ENCODE results near the gene RMDN3.

RMDN3 gene

DNA sequence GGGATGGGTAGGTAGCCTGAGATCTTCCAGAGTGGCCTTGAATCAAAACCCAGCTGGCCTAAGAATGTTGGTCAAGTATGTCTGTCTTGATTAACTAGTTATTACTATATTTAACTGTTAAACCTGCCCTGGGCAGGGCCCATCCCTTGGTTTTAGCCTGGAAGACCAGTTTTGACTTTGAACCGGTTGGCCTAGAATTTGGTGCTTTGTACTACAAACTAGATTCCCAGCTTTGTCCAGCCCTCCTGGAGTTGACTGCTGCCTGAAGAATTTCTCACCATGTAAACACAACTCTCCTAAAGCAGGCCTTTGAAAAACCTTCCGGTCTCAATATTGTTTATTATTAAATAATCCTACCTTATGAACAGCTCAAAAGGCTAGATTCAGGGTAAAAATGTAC, 30.8 kb upstream of the RMDN3 start:
- TF ChIP-seq, protein P1, sequence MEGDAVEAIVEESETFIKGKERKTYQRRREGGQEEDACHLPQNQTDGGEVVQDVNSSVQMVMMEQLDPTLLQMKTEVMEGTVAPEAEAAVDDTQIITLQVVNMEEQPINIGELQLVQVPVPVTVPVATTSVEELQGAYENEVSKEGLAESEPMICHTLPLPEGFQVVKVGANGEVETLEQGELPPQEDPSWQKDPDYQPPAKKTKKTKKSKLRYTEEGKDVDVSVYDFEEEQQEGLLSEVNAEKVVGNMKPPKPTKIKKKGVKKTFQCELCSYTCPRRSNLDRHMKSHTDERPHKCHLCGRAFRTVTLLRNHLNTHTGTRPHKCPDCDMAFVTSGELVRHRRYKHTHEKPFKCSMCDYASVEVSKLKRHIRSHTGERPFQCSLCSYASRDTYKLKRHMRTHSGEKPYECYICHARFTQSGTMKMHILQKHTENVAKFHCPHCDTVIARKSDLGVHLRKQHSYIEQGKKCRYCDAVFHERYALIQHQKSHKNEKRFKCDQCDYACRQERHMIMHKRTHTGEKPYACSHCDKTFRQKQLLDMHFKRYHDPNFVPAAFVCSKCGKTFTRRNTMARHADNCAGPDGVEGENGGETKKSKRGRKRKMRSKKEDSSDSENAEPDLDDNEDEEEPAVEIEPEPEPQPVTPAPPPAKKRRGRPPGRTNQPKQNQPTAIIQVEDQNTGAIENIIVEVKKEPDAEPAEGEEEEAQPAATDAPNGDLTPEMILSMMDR (conservative IDR thresholded peaks at IDR 0.05; ENCODE audit: low read depth, low read length) = no peak
- no peak overlapping the region for H3K4me3 ChIP-seq (ENCODE audit: low read length)
- no peak for DNase-seq (ENCODE audit: low read depth)

DNA sequence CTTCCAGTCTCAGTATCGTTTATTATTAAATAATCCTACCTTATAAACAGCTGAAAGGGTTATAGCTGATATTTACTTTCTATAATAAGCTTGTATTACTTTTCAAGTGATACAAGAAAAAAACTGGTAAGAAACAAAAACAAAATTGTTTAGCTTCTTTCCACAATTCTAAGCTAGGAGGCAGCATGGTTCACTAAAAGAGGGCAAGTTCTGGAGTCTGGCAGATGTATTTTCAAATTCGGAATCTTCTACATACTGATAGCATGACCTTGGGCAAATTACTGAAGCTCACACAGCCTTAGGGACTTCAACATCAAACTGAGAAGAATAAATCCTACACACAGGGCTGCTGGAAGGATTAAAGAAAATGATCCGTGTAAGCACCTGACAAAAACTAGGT, 30.1 kb upstream of the RMDN3 start:
- no peak overlapping the region for H3K4me3 ChIP-seq (ENCODE audit: low read length)
- TF ChIP-seq, protein P1 (conservative IDR thresholded peaks at IDR 0.05; ENCODE audit: low read depth, low read length) = no peak
- no peak for DNase-seq (ENCODE audit: low read depth)

DNA sequence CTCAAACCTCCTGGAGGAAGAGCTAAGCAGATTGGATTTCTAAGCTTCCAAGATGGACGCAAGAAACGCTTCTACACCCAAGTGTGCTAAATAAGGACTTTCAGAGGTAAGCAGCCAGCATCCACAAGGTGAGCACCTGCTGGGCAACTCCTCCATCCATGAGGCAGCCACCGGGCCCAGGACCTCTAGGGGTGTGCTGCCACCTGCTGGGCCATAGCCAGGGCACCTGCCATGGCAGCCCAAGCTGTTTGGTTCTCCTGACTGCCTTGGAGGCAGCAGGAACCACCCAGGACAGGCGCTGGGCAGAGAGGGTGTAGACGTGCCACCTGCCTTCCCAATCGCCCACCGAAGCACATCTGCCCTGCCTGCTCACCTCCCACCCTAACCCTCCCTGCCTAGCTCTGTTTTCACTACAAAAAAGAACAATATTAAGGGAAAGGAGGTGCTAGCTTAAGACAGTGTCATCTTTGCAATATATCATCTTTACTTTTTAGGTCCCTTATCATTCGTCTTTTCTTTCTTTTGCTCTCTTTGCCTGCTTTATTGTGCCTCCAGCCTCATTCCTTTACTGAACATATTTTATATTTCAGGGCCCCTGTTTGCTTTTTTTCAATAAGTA, 27.7 kb upstream of the RMDN3 start:
- no peak for DNase-seq (ENCODE audit: low read depth)

DNA sequence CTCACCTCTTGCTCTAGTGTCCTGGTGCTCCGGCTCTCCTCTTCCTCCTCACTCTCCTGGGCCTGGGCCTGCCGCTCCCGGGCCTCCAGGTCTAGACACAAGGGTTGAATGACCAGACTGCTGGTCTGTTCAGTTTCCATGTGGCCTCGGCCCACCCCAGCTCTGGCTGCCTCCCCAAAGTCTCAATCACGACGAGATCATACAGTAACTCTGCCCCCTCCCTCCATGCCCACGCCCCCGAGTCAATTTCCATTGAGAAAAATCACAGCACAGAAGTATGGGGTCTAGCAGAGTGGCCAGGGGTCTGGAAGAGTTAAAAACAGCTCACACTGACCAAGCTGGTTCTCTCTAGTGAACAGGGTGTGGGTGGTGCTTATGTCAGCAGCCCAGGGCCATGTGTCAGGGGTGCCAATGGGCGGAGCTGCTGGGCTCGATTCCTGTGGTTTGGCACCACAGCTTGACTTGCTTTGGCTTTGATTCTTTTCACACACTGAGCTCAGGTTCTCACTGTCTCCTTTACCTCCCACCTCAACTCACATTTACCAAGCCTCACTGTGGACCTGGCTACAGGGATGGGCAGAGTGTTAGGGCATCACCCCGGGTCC, 21.6 kb upstream of the RMDN3 start:
- no peak for DNase-seq (ENCODE audit: low read depth)
- H3K4me3 ChIP-seq (ENCODE audit: low read length) = no peak overlapping the region
- TF ChIP-seq, protein P1 (conservative IDR thresholded peaks at IDR 0.05; ENCODE audit: low read depth, low read length) = no peak

More for the DNA sequence above, 27.7 kb upstream of the RMDN3 start:
- H3K4me3 ChIP-seq (ENCODE audit: low read length) = no peak overlapping the region
- TF ChIP-seq, protein P1 (conservative IDR thresholded peaks at IDR 0.05; ENCODE audit: low read depth, low read length) = peak; percentile 83

DNA sequence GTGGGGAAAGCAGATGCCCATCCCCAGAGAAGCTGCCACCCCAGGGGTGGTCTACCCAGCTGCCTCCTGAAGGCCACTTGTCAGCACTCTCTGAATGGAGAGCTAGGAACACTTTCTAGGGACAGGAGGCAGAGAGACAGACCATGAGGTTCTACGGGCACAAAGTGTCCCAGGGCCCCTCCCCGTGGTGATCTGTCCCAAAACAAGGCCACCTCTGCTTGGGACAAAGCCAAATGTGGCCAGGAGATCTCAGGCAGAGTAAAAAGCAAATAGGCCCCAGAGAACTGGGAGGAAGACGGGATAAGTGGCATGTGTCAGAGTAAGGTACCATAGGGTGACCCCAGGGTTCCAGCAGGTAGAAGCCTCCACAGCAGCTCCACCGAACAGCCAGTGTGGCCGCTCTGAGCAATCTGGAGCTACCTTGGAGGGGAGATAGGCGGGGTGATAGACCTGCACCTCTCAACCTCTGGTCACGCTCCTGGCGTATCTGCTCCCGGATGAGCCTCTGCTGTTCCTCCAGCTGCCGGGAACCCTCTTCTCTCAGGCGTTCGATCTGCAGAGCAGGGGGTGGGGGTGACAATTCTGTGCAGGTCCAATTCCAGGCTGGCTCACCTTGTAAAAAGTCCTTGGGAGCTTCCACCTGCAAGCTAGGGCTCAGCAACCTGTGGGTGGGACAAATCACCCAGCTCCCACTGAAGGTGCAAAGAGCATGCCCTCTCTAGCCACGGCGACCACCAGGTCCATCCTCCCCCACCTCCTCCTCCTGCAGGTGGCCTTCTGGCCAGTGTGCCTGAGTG, 20.9 kb upstream of the RMDN3 start:
- H3K4me3 ChIP-seq (ENCODE audit: low read length) = no peak overlapping the region
- TF ChIP-seq, protein P1 (conservative IDR thresholded peaks at IDR 0.05; ENCODE audit: low read depth, low read length) = no peak
- no peak for DNase-seq (ENCODE audit: low read depth)

DNA sequence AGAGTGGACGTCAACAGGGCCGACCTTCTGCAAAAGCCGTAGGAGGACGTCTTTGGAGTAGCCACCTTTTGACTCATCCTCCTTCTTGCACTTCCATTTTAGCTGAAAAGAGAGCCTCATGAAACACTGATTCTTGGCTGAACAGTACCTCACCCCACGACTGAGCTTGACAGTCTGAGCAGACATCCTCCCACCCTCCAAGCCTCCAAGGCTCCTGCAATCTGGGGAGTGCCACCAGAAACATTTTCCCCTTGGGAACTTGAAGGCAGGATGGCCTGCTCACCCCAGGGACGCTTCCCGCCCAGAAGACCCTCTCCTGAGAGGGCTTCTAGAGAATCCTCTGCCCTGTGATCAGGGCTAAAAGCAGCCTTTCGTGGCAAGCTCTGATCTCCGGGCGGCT, 20.0 kb upstream of the RMDN3 start:
- no peak overlapping the region for H3K4me3 ChIP-seq (ENCODE audit: low read length)
- TF ChIP-seq, protein P1 (conservative IDR thresholded peaks at IDR 0.05; ENCODE audit: low read depth, low read length) = no peak
- no peak for DNase-seq (ENCODE audit: low read depth)

Measured in retinal pigment epithelial cell (primary cell).